Peyer's patch (tissue), 4 donors: Measurements from ENCODE around the gene MUC13.

Experiments used
- POLR2A ChIP-seq, 2 donors: fragments of 450-650 bp; IDR thresholded peaks; one replicate each; pipeline ENCODE4 v1.5.1; 2017; ENCODE audit warnings: antibody characterized with exemption in 2 of 2, mild to moderate bottlenecking in 2 of 2, moderate library complexity in 2 of 2
- TF ChIP-seq, protein P1 (sequence below), 6 experiments: fragments of 450-650 bp in 4 of 6; fragments of 200-600 bp in 2 of 6; sonication (generic) in 1 of 6; IDR thresholded peaks; one replicate each; pipeline ENCODE4 v1.5.1; 2017 to 2019; ENCODE audit warnings: antibody characterized with exemption in 6 of 6, mild to moderate bottlenecking in 3 of 6, moderate library complexity in 1 of 6

DNA sequence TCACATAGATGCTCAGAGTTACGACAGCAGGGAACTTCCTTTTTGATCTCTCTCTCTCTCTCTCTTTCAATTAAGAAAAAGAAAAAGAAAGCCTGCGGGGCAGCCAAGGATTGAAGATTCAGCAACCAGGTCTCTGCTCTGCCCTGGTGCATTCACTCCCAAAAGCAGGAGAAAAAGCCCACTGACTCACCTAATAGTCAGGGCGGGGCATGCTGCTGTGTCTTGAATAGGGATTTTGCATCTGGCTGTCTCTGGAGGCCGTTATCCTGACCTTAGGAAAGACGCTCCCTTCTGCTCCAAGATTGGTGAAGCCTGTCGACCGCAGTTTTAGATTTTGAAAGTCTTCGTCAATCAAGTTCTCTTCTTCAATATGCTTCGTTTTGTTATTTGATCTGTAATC, 26.6 kb downstream of the MUC13 start:
- TF ChIP-seq, protein P1, sequence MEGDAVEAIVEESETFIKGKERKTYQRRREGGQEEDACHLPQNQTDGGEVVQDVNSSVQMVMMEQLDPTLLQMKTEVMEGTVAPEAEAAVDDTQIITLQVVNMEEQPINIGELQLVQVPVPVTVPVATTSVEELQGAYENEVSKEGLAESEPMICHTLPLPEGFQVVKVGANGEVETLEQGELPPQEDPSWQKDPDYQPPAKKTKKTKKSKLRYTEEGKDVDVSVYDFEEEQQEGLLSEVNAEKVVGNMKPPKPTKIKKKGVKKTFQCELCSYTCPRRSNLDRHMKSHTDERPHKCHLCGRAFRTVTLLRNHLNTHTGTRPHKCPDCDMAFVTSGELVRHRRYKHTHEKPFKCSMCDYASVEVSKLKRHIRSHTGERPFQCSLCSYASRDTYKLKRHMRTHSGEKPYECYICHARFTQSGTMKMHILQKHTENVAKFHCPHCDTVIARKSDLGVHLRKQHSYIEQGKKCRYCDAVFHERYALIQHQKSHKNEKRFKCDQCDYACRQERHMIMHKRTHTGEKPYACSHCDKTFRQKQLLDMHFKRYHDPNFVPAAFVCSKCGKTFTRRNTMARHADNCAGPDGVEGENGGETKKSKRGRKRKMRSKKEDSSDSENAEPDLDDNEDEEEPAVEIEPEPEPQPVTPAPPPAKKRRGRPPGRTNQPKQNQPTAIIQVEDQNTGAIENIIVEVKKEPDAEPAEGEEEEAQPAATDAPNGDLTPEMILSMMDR (IDR thresholded peaks at IDR 0.05) = no peak
- TF ChIP-seq POLR2A (IDR thresholded peaks at IDR 0.05) = no peak
